Measurements from ENCODE around the gene ZEB1.

Gene ZEB1

GRCh38 chr10:31278279-31278941 is 40.6 kb upstream of the ZEB1 start:
- no peaks in the 10 kb centered on the region for H3K9me3 ChIP-seq (ENCODE audit: severe bottlenecking)
- no peak for DNase-seq
- H3K27ac ChIP-seq = no peak overlapping the region
- no peaks in the 10 kb centered on the region for H3K36me3 ChIP-seq
- H3K27me3 ChIP-seq (ENCODE audit: insufficient read depth, low read depth, severe bottlenecking) = no peaks in the 10 kb centered on the region
- TF ChIP-seq CTCF (IDR thresholded peaks at IDR 0.05; ENCODE audit: low read depth, low read length) = no peak
- H3K4me3 ChIP-seq (ENCODE audit: low read depth, low read length) = no peak overlapping the region

DNA sequence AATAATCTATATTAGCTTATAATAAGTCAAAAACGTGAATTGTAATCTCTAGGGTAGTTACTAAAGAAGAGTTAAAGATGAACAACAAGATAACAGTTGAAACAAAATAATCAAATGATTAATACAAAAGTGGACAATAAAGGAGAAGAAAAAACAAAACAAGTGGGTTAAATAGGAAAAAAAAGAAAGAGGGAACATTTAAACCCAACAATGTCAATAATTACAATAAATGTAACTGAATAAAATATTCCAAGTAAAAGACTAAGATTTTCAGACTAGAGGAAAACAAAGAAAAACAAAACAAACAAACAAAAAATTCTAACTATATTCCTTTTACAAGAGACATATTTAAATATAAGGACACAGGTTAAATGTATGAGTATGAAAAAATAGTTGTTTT is 38.0 kb upstream of the ZEB1 start:
- DNase-seq = no peak
- Histone ChIP-seq H3K9me3 (ENCODE audit: severe bottlenecking) (no peaks in the 10 kb centered on the region), H3K27me3 (ENCODE audit: insufficient read depth, low read depth, severe bottlenecking) (no peaks in the 10 kb centered on the region), H3K27ac (no peak overlapping the region), H3K36me3 (no peaks in the 10 kb centered on the region), H3K4me3 (ENCODE audit: low read depth, low read length) (no peak overlapping the region)
- no peak for TF ChIP-seq CTCF (IDR thresholded peaks at IDR 0.05; ENCODE audit: low read depth, low read length)

GRCh38 chr10:31288001-31288400 is 31.0 kb upstream of the ZEB1 start:
- H3K27me3 ChIP-seq (ENCODE audit: insufficient read depth, low read depth, severe bottlenecking) = no peaks in the 10 kb centered on the region
- TF ChIP-seq CTCF (IDR thresholded peaks at IDR 0.05; ENCODE audit: low read depth, low read length) = no peak

DNA sequence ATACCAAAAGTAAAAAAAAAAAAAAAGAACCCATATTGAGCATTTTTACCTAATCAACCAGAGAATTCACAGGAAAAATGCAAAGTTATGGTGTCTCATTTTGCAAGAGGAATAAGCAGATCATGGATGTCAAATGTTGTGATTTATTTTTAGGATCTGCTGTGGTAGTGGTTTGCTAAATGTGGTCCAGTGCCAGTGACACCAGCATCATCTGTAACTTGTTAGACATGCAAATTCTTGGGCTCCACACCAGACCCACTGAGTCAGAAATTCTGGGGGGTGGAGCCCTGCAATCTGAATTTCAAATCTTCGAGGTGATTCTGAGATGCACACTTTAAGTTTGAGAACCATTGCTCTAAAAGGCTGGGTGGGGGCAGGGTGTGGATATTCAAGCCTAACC is 30.1 kb upstream of the ZEB1 start:
- Histone ChIP-seq H3K4me3 (ENCODE audit: low read depth, low read length) (no peak overlapping the region), H3K27ac (no peak overlapping the region), H3K27me3 (ENCODE audit: insufficient read depth, low read depth, severe bottlenecking) (no peaks in the 10 kb centered on the region), H3K9me3 (ENCODE audit: severe bottlenecking) (no peaks in the 10 kb centered on the region), H3K36me3 (no peaks in the 10 kb centered on the region)
- no peak for DNase-seq
- no peak for TF ChIP-seq CTCF (IDR thresholded peaks at IDR 0.05; ENCODE audit: low read depth, low read length)

More at GRCh38 chr10:31288001-31288400, 31.0 kb upstream of the ZEB1 start:
- H3K36me3 ChIP-seq = no peaks in the 10 kb centered on the region
- no peak overlapping the region for H3K4me3 ChIP-seq (ENCODE audit: low read depth, low read length)
- H3K27ac ChIP-seq = no peak overlapping the region
- no peak for DNase-seq
- no peaks in the 10 kb centered on the region for H3K9me3 ChIP-seq (ENCODE audit: severe bottlenecking)

DNA sequence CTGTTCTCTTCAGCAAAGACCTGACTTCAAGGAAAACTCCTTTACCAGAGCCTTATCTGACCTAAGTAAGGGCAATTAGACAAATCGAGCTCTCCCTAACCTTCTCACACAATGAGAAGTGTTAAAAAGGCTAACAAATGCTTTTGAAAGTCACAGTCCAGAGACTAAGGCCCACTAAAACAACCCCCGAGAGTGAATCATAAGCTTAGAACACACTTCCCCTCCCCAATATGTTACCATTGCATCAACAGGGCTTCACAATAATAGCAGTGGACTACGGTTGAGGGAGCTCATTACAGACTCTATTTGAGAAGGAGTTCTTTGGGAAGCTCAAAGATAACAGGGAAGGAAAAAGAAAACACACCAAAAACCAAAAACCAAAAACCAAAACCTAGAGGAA is 28.6 kb upstream of the ZEB1 start:
- Histone ChIP-seq H3K27me3 (ENCODE audit: insufficient read depth, low read depth, severe bottlenecking) (no peaks in the 10 kb centered on the region), H3K4me3 (ENCODE audit: low read depth, low read length) (no peak overlapping the region), H3K27ac (no peak overlapping the region), H3K9me3 (ENCODE audit: severe bottlenecking) (no peaks in the 10 kb centered on the region), H3K36me3 (no peaks in the 10 kb centered on the region)
- no peak for TF ChIP-seq CTCF (IDR thresholded peaks at IDR 0.05; ENCODE audit: low read depth, low read length)
- no peak for DNase-seq

DNA sequence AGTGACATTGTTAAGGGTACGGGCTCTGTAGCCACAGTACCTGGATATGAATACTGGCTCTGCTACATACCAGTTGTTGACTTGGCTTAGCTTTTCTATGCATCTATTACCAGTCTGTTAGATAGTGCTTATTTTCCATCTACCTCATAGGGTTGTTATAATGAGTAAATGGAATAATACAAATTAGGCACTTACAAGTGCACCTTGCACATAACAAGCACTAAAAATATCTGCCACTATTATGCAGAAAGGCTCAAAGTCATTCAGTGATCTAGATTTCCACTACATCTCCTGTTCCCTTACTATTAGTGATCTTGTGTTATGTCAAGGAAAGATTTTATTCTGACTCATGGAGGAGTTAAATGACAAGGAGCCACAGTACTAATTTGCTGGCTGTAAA is 27.9 kb upstream of the ZEB1 start:
- Histone ChIP-seq H3K36me3 (no peaks in the 10 kb centered on the region), H3K27ac (no peak overlapping the region), H3K9me3 (ENCODE audit: severe bottlenecking) (no peaks in the 10 kb centered on the region), H3K27me3 (ENCODE audit: insufficient read depth, low read depth, severe bottlenecking) (no peaks in the 10 kb centered on the region), H3K4me3 (ENCODE audit: low read depth, low read length) (no peak overlapping the region)
- no peak for DNase-seq
- TF ChIP-seq CTCF (IDR thresholded peaks at IDR 0.05; ENCODE audit: low read depth, low read length) = no peak

Data from WERI-Rb-1 (cell line).